HCT116 (cell line): ENCODE measurements around the gene FGD3. TPM values are rescaled to one million over a fixed set of nuclear protein-coding genes. Genes with fewer than 3 reads are reported as not detected.

Experiments
- ATAC-seq: fragments of 200-7000 bp; cut with Tn5 transposase; 2 replicates; pipeline ENCODE4 v1.9.1; 2020; ENCODE audit warnings: mild to moderate bottlenecking, moderate library complexity
- BruUV-seq: library from RNA; stranded (reverse); fragments of 400-500 nt; replicated peaks from 2 replicates; lab custom pipeline; 2021; lab: Mats Ljungman, UMichigan
- CTCF ChIA-PET: fragments of 300-600 bp; sonication (Branson Sonifier 250); formaldehyde crosslinking; loops from one replicate; lab custom pipeline; 2021; ENCODE audit warnings: antibody characterized with exemption; lab: Charles Lee
- POLR2A ChIA-PET: fragments of 300-600, 350-600 bp; sonication (Branson Sonifier 250); formaldehyde crosslinking; loops from one replicate; lab custom pipeline; 2021; ENCODE audit warnings: antibody characterized with exemption; lab: Charles Lee
- RAD21 ChIA-PET, 2 experiments: fragments of 300-600 bp; sonication (Branson Sonifier 250); formaldehyde crosslinking; loops; one replicate each; lab custom pipeline; 2023; ENCODE audit warnings: low total read pairs in 2 of 2; ENCODE audit not compliant: uncharacterized antibody in 2 of 2, unreplicated experiment in 2 of 2, low non-redundant PET in 1 of 2; lab: Charles Lee
- DNase-seq: peaks from one replicate; pipeline ENCODE4 v3.0.0-alpha.2; 2010; ENCODE audit warnings: low read depth, low spot score
- H2AFZ ChIP-seq: fragments of 200-600 bp; shearing (Covaris generic), sonication (generic); 2 replicates; pipeline ENCODE4 v1.6.1; 2017; ENCODE audit warnings: low read depth, mixed run types, mixed read lengths, antibody characterized with exemption, low read length; ENCODE audit not compliant: poor library complexity, severe bottlenecking
- H3K27ac ChIP-seq: 2 replicates; pipeline ENCODE4 v1.5.1; 2012; ENCODE audit warnings: low read depth, low read length
- H3K27me3 ChIP-seq: fragments of 200-600 bp; sonication (generic); 2 replicates; pipeline ENCODE4 v1.6.1; 2016; ENCODE audit warnings: mixed run types, low read length, mixed read lengths; ENCODE audit not compliant: insufficient read depth
- H3K36me3 ChIP-seq, 2 experiments: fragments of 200-500 bp in 1 of 2; fragments of 200-600 bp in 1 of 2; sonication (Bioruptor generic) in 1 of 2; sonication (generic) in 1 of 2; 2 replicates each; pipeline versions ENCODE4 v1.5.1 to v1.6.1; 2014 to 2016; ENCODE audit warnings: low read length in 2 of 2, inconsistent platforms in 1 of 2, mixed read lengths in 1 of 2, mixed run types in 1 of 2; ENCODE audit not compliant: insufficient read depth in 2 of 2, control insufficient read depth in 1 of 2
- H3K4me1 ChIP-seq, 2 experiments: fragments of 200-600 bp in 1 of 2; sonication (generic) in 1 of 2; 2 replicates each; pipeline versions ENCODE4 v1.5.1 to v1.6.1; 2012 to 2017; ENCODE audit warnings: low read length in 2 of 2, inconsistent platforms in 1 of 2, mild to moderate bottlenecking in 1 of 2, mixed read lengths in 1 of 2, mixed run types in 1 of 2, moderate library complexity in 1 of 2; ENCODE audit not compliant: insufficient read depth in 2 of 2, control insufficient read depth in 1 of 2
- H3K4me2 ChIP-seq: fragments of 200-600 bp; sonication (generic); 2 replicates; pipeline ENCODE4 v1.6.1; 2017; ENCODE audit warnings: mixed run types, low read length, mixed read lengths
- H3K4me3 ChIP-seq, 2 experiments: fragments of 200-600 bp in 1 of 2; sonication (generic) in 1 of 2; replicated peaks in 1 of 2; 2 replicates each; pipeline ENCODE4 v1.5.1; 2011 to 2016; ENCODE audit warnings: low read length in 2 of 2, control low read depth in 1 of 2, low read depth in 1 of 2, mild to moderate bottlenecking in 1 of 2, mixed read lengths in 1 of 2, mixed run types in 1 of 2
- H3K79me2 ChIP-seq: fragments of 200-600 bp; sonication (generic); 2 replicates; pipeline ENCODE4 v1.6.1; 2017; ENCODE audit warnings: mild to moderate bottlenecking, mixed run types, low read length, moderate library complexity, mixed read lengths; ENCODE audit not compliant: insufficient read depth
- H3K9ac ChIP-seq: fragments of 200-600 bp; sonication (generic); 2 replicates; pipeline ENCODE4 v1.6.1; 2016; ENCODE audit warnings: low read length, mixed read lengths
- H3K9me2 ChIP-seq: fragments of 200-600 bp; sonication (generic), shearing (Covaris generic); 2 replicates; pipeline ENCODE4 v1.6.1; 2017; ENCODE audit warnings: mixed run types, mild to moderate bottlenecking, moderate library complexity; ENCODE audit not compliant: insufficient read depth
- H3K9me3 ChIP-seq, 2 experiments: fragments of 200-500 bp in 1 of 2; fragments of 200-600 bp in 1 of 2; sonication (Bioruptor generic) in 1 of 2; sonication (generic) in 1 of 2; 2 replicates each; pipeline ENCODE4 v1.6.1; 2014 to 2017; ENCODE audit warnings: low read length in 2 of 2, mixed read lengths in 2 of 2, inconsistent platforms in 1 of 2, low read depth in 1 of 2, mild to moderate bottlenecking in 1 of 2, mixed run types in 1 of 2, moderate library complexity in 1 of 2; ENCODE audit not compliant: control insufficient read depth in 1 of 2, insufficient read depth in 1 of 2
- H4K20me1 ChIP-seq: fragments of 200-600 bp; sonication (generic), shearing (Covaris generic); 2 replicates; pipeline ENCODE4 v1.6.1; 2017; ENCODE audit warnings: mixed run types, mild to moderate bottlenecking, moderate library complexity; ENCODE audit not compliant: insufficient read depth
- CEBPB ChIP-seq: IDR thresholded peaks from 2 replicates; pipeline ENCODE4 v1.6.1; 2012; ENCODE audit warnings: low read depth
- EZH2phosphoT487 ChIP-seq: fragments of 200-600 bp; IDR thresholded peaks from 2 replicates; pipeline ENCODE4 v1.6.1; 2018; ENCODE audit warnings: antibody characterized with exemption, borderline replicate concordance
- FOSL1 ChIP-seq: IDR thresholded peaks from 2 replicates; pipeline ENCODE4 v1.6.1; 2012; ENCODE audit warnings: low read depth
- POLR2AphosphoS5 ChIP-seq: IDR thresholded peaks from 2 replicates; pipeline ENCODE4 v1.6.1; 2011; ENCODE audit warnings: mild to moderate bottlenecking, low read depth, low read length, moderate library complexity
- TCF7L2 ChIP-seq: IDR thresholded peaks from 2 replicates; pipeline ENCODE4 v1.7.0; 2011; ENCODE audit warnings: borderline replicate concordance, inconsistent platforms; ENCODE audit not compliant: insufficient read depth, insufficient read length; ENCODE audit errors: extremely low read depth
- intact Hi-C: fragments of 100-400 bp; cut with micrococcal nuclease; formaldehyde crosslinking; loops from 2 replicates; pipeline ENCODE4 v1.10.0; 2022
- total RNA-seq: library from RNA; stranded (reverse); gene quantifications from one replicate; pipeline ENCODE4 v1.2.1, GENCODE V29; 2021; ENCODE audit not compliant: unreplicated experiment
- TF ChIP-seq, protein P1 (sequence below), 3 experiments: fragments of 200-600 bp in 1 of 3; sonication (generic) in 1 of 3; IDR thresholded peaks in 2 of 3; conservative IDR thresholded peaks in 1 of 3; 2 replicates each; pipeline ENCODE4 v1.5.1; 2012 to 2017; ENCODE audit warnings: low read depth in 2 of 3, low read length in 2 of 3, antibody characterized with exemption in 1 of 3, borderline replicate concordance in 1 of 3, control low read depth in 1 of 3, mild to moderate bottlenecking in 1 of 3, mixed read lengths in 1 of 3, mixed run types in 1 of 3, moderate library complexity in 1 of 3; ENCODE audit not compliant: insufficient read depth in 1 of 3

FGD3 gene
- total RNA-seq, 1 experiment from 2014 or later = 3.3 TPM

- DNase-seq = no peak
- Histone ChIP-seq H2AFZ (no peak overlapping the region), H3K27ac (no peak overlapping the region), H3K27me3 (no peaks in the 10 kb centered on the region), H3K9ac (no peak overlapping the region), H3K4me3 (no peak overlapping the region), H4K20me1 (no peaks in the 10 kb centered on the region), H3K79me2 (no peaks in the 10 kb centered on the region), H3K4me2 (no peak overlapping the region), H3K36me3 (no peaks in the 10 kb centered on the region), H3K9me2 (no peaks in the 10 kb centered on the region), H3K9me3 (no peaks in the 10 kb centered on the region), H3K4me1 (no peaks in the 10 kb centered on the region)
- BruUV-seq = no TSS peak
- ChIA-PET RAD21 (no interaction called here), POLR2A (interaction anchor here (1.2 kb wide), 1 partner anchor 11 kb away, joined by 3 read pairs; no protein-coding TSS in a partner anchor), CTCF (no interaction called here)
- ATAC-seq = no peak
- intact Hi-C loops = no loop called here
- TF ChIP-seq TCF7L2 (no peak), EZH2phosphoT487 (no peak), POLR2AphosphoS5 (no peak), FOSL1 (no peak), CEBPB (no peak)
- TF ChIP-seq, protein P1, sequence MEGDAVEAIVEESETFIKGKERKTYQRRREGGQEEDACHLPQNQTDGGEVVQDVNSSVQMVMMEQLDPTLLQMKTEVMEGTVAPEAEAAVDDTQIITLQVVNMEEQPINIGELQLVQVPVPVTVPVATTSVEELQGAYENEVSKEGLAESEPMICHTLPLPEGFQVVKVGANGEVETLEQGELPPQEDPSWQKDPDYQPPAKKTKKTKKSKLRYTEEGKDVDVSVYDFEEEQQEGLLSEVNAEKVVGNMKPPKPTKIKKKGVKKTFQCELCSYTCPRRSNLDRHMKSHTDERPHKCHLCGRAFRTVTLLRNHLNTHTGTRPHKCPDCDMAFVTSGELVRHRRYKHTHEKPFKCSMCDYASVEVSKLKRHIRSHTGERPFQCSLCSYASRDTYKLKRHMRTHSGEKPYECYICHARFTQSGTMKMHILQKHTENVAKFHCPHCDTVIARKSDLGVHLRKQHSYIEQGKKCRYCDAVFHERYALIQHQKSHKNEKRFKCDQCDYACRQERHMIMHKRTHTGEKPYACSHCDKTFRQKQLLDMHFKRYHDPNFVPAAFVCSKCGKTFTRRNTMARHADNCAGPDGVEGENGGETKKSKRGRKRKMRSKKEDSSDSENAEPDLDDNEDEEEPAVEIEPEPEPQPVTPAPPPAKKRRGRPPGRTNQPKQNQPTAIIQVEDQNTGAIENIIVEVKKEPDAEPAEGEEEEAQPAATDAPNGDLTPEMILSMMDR (IDR thresholded peaks at IDR 0.05 in 2 of 3, conservative IDR thresholded peaks at IDR 0.05 in 1 of 3; ENCODE audit: borderline replicate concordance in 1 of 3, insufficient read depth in 1 of 3, low read depth in 2 of 3, low read length in 2 of 3) = no peak
Measured at GRCh38 chr9:93026640-93027039, 79.3 kb downstream of the FGD3 start.

GRCh38 chr9:93027750-93028149 is 80.4 kb downstream of the FGD3 start:
- ChIA-PET POLR2A (no interaction called here), RAD21 (no interaction called here), CTCF (no interaction called here)
- Histone ChIP-seq H2AFZ (no peak overlapping the region), H3K9me3 (no peaks in the 10 kb centered on the region), H3K79me2 (no peaks in the 10 kb centered on the region), H3K9me2 (no peaks in the 10 kb centered on the region), H3K4me1 (no peaks in the 10 kb centered on the region), H3K36me3 (no peaks in the 10 kb centered on the region), H4K20me1 (no peaks in the 10 kb centered on the region), H3K4me3 (no peak overlapping the region), H3K9ac (no peak overlapping the region), H3K4me2 (no peak overlapping the region), H3K27ac (no peak overlapping the region), H3K27me3 (no peaks in the 10 kb centered on the region)
- ATAC-seq (no peak), DNase-seq (no peak)
- BruUV-seq = no TSS peak
- no peak for TF ChIP-seq POLR2AphosphoS5
- intact Hi-C loops = no loop called here
